GM12878 (cell line): Measurements from ENCODE around the gene PDE11A. TPM values are rescaled to one million over a fixed set of nuclear protein-coding genes. Genes with fewer than 3 reads are reported as not detected.

Experiments used
- ATAC-seq: fragments of 200-7000 bp; cut with Tn5 transposase; 3 replicates; pipeline ENCODE4 v1.9.1; 2020; ENCODE audit warnings: mild to moderate bottlenecking, moderate library complexity
- BruUV-seq: library from RNA; stranded (reverse); fragments of 400-500 nt; replicated peaks from 2 replicates; lab custom pipeline; 2021; lab: Mats Ljungman, UMichigan
- CTCF ChIA-PET: fragments of 300-600 bp; sonication (Branson Sonifier 250); formaldehyde crosslinking; extraction: SDS; loops from one replicate; lab custom pipeline; 2021; ENCODE audit warnings: inconsistent platforms; lab: Yijun Ruan, JAX
- POLR2A ChIA-PET: fragments of 350-600 bp; formaldehyde crosslinking; extraction: SDS; loops from one replicate; lab custom pipeline; 2021; ENCODE audit warnings: inconsistent platforms; lab: Charles Lee
- RAD21 ChIA-PET: fragments of 300-600 bp; sonication (Branson Sonifier 250); formaldehyde crosslinking; loops from one replicate; lab custom pipeline; 2023; ENCODE audit warnings: antibody characterized with exemption; ENCODE audit not compliant: unreplicated experiment; lab: Charles Lee
- SMC1A ChIA-PET: fragments of 300-600 bp; sonication (Branson Sonifier 250); formaldehyde crosslinking; loops from one replicate; lab custom pipeline; 2023; ENCODE audit not compliant: unreplicated experiment, uncharacterized antibody; lab: Charles Lee
- DNase-seq: peaks from one replicate; pipeline ENCODE4 v3.0.0-alpha.2; 2011; ENCODE audit warnings: low read depth, low spot score
- FAIRE-seq: peaks from 3 replicates; lab custom pipeline; 2011; peaks lifted over from hg19 to GRCh38; lab: Jason Lieb, UNC
- H2AFZ ChIP-seq: 2 replicates; pipeline ENCODE4 v1.6.0; 2011; ENCODE audit warnings: low read depth, low read length, control low read depth; ENCODE audit not compliant: control insufficient read depth
- H3K27ac ChIP-seq: 2 replicates; pipeline ENCODE4 v1.5.1; 2011; ENCODE audit warnings: control low read depth; ENCODE audit not compliant: control insufficient read depth, insufficient read depth
- H3K27me3 ChIP-seq, 2 experiments: replicated peaks in 1 of 2; 2 replicates each; pipeline versions ENCODE4 v1.6.0 to v1.6.1; 2011; ENCODE audit warnings: low read length in 1 of 2; ENCODE audit not compliant: control insufficient read depth in 2 of 2, insufficient read depth in 2 of 2
- H3K36me3 ChIP-seq, 2 experiments: 2 replicates each; pipeline ENCODE4 v1.5.1; 2011; ENCODE audit warnings: low read length in 1 of 2; ENCODE audit not compliant: control insufficient read depth in 2 of 2, insufficient read depth in 2 of 2
- H3K4me1 ChIP-seq: 2 replicates; pipeline ENCODE4 v1.6.1; 2011; ENCODE audit warnings: mild to moderate bottlenecking, low read length, moderate library complexity, mixed read lengths; ENCODE audit not compliant: control insufficient read depth, insufficient read depth
- H3K4me2 ChIP-seq: 2 replicates; pipeline ENCODE4 v1.6.0; 2011; ENCODE audit warnings: control low read depth; ENCODE audit not compliant: control insufficient read depth, insufficient read depth
- H3K4me3 ChIP-seq: fragments of 200-600 bp; sonication (generic); 2 replicates; pipeline ENCODE4 v1.5.1; 2016
- H3K79me2 ChIP-seq: 2 replicates; pipeline ENCODE4 v1.6.0; 2011; ENCODE audit warnings: low read length; ENCODE audit not compliant: control insufficient read depth, insufficient read depth
- H3K9ac ChIP-seq: 2 replicates; pipeline ENCODE4 v1.8.0; 2011; ENCODE audit warnings: low read length, control low read depth, mixed read lengths; ENCODE audit not compliant: control insufficient read depth, insufficient read depth
- H3K9me3 ChIP-seq: replicated peaks from 3 replicates; pipeline ENCODE4 v1.5.1; 2011; ENCODE audit warnings: mild to moderate bottlenecking, low read length; ENCODE audit not compliant: control insufficient read depth, insufficient read depth
- H4K20me1 ChIP-seq: 2 replicates; pipeline ENCODE4 v1.6.0; 2011; ENCODE audit not compliant: control insufficient read depth, insufficient read depth
- BRCA1 ChIP-seq: IDR thresholded peaks from 2 replicates; pipeline ENCODE4 v1.6.1; 2011; ENCODE audit warnings: low read depth, low read length, improper control_type of control experiment
- JUND ChIP-seq: IDR thresholded peaks from 2 replicates; pipeline ENCODE4 v1.6.1; 2012; ENCODE audit warnings: low read depth, mild to moderate bottlenecking, low read length, improper control_type of control experiment, moderate library complexity
- MEF2A ChIP-seq: IDR thresholded peaks from 2 replicates; pipeline ENCODE4 v1.6.1; 2011; ENCODE audit warnings: low read depth, mild to moderate bottlenecking, low read length, moderate library complexity; ENCODE audit not compliant: insufficient read depth
- NR2C2 ChIP-seq: IDR thresholded peaks from 2 replicates; pipeline ENCODE4 v1.6.1; 2011; ENCODE audit warnings: borderline replicate concordance, low read depth; ENCODE audit not compliant: control insufficient read depth, insufficient read length
- NR2F1 ChIP-seq: fragments of 450-650 bp; conservative IDR thresholded peaks from 2 replicates; pipeline ENCODE4 v1.6.1; 2017; ENCODE audit warnings: mild to moderate bottlenecking
- POLR2AphosphoS5 ChIP-seq: IDR thresholded peaks from 2 replicates; pipeline ENCODE4 v1.6.1; 2011; ENCODE audit warnings: mild to moderate bottlenecking, low read length, inconsistent platforms
- RCOR1 ChIP-seq: conservative IDR thresholded peaks from 2 replicates; pipeline ENCODE4 v1.6.1; 2012; ENCODE audit warnings: low read depth, low read length, improper control_type of control experiment
- WGBS: methylation state at CpG from one replicate; pipeline ENCODE4 v1.1.6; 2016; ENCODE audit warnings: low lambda C conversion rate; ENCODE audit not compliant: insufficient replicate concordance, insufficient coverage; ENCODE audit errors: missing lambda C conversion rate; 5-methylcytosine and 5-hydroxymethylcytosine counted together
- in situ Hi-C: fragments of 300-500 bp; cut with MboI; formaldehyde crosslinking; loops from 9 replicates; pipeline ENCODE4 v1.14.3; 2018; ENCODE audit warnings: mixed read lengths
- intact Hi-C: fragments of 100-400 bp; cut with micrococcal nuclease; formaldehyde crosslinking; loops from one replicate; pipeline ENCODE4 v1.14.2; 2022; ENCODE audit not compliant: unreplicated experiment
- polyA plus RNA-seq, 11 experiments: library from polyadenylated mRNA; depleted of rRNA in 4 of 11; unstranded in 6 of 11; stranded (reverse) in 5 of 11; fragments of >200 nt; fragmentation: Nextera tagmentation in 4 of 11; fragmentation: Illumina TruSeq in 1 of 11; extraction: Ambion mirVana in 4 of 11; extraction: Trizol in 1 of 11; gene quantifications; 1 replicate in 1 of 11; 2 replicates in 10 of 11; pipeline versions ENCODE4 v1.2.1 to v1.2.3, GENCODE V29; 2011 to 2016; ENCODE audit warnings: inconsistent platforms in 2 of 11, missing spikeins in 2 of 11, low read depth in 1 of 11
- total RNA-seq, 4 experiments: library from RNA; depleted of rRNA in 3 of 4; stranded (reverse); fragments of >200 nt in 3 of 4; fragmentation: Illumina TruSeq in 1 of 4; extraction: Trizol in 1 of 4; gene quantifications; 2 replicates each; pipeline versions ENCODE4 v1.2.1 to v1.2.3, GENCODE V29; 2013 to 2021
- TF ChIP-seq, protein P1 (sequence below): fragments of 450-650 bp; IDR thresholded peaks from 2 replicates; pipeline ENCODE4 v1.6.1; 2017; ENCODE audit warnings: borderline replicate concordance
- TF ChIP-seq, protein P2 (sequence below): fragments of 150-350 bp; IDR thresholded peaks from 2 replicates; pipeline ENCODE4 v1.6.1; 2016; ENCODE audit warnings: low read depth, low read length

Gene PDE11A
- total and polyA plus RNA-seq, 10 of the 15 experiments (the other 5 are each of a cell fraction or from before 2014, with no cell fraction given) = 0.01 to 0.17 (median 0.06) TPM; not detected in 5

DNA sequence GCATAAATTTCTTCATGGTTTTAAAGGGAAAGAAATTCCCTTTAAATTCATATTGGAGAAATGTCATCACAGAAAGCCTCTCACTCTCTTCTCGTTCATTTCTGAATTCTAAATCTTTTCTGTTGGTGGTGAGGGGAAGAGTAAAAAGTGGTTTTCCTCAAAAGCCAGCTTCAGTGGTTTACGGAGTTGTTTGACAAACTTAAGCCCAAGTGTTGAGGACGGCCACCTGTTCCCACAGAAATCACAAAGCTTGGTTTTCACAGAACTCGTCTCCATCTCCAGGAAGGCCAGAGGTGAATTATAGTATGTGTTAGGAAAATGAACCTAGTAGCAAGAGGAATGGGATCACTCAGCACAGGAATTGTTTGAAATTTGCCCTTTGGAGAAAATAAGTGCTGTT, 316.2 kb downstream of the PDE11A start:
- in situ Hi-C loops = no loop called here
- no peak overlapping the region for H2AFZ ChIP-seq
- FAIRE-seq = no peak

More for the DNA sequence above, 316.2 kb downstream of the PDE11A start:
- no peak for TF ChIP-seq JUND
- no peak for TF ChIP-seq POLR2AphosphoS5
- no peak for TF ChIP-seq BRCA1
- no peak for TF ChIP-seq RCOR1
- TF ChIP-seq, protein P1, sequence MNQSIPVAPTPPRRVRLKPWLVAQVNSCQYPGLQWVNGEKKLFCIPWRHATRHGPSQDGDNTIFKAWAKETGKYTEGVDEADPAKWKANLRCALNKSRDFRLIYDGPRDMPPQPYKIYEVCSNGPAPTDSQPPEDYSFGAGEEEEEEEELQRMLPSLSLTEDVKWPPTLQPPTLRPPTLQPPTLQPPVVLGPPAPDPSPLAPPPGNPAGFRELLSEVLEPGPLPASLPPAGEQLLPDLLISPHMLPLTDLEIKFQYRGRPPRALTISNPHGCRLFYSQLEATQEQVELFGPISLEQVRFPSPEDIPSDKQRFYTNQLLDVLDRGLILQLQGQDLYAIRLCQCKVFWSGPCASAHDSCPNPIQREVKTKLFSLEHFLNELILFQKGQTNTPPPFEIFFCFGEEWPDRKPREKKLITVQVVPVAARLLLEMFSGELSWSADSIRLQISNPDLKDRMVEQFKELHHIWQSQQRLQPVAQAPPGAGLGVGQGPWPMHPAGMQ = no peak
- no peak for TF ChIP-seq NR2C2
- TF ChIP-seq, protein P2, sequence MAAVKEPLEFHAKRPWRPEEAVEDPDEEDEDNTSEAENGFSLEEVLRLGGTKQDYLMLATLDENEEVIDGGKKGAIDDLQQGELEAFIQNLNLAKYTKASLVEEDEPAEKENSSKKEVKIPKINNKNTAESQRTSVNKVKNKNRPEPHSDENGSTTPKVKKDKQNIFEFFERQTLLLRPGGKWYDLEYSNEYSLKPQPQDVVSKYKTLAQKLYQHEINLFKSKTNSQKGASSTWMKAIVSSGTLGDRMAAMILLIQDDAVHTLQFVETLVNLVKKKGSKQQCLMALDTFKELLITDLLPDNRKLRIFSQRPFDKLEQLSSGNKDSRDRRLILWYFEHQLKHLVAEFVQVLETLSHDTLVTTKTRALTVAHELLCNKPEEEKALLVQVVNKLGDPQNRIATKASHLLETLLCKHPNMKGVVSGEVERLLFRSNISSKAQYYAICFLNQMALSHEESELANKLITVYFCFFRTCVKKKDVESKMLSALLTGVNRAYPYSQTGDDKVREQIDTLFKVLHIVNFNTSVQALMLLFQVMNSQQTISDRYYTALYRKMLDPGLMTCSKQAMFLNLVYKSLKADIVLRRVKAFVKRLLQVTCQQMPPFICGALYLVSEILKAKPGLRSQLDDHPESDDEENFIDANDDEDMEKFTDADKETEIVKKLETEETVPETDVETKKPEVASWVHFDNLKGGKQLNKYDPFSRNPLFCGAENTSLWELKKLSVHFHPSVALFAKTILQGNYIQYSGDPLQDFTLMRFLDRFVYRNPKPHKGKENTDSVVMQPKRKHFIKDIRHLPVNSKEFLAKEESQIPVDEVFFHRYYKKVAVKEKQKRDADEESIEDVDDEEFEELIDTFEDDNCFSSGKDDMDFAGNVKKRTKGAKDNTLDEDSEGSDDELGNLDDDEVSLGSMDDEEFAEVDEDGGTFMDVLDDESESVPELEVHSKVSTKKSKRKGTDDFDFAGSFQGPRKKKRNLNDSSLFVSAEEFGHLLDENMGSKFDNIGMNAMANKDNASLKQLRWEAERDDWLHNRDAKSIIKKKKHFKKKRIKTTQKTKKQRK = no peak
- no peak for TF ChIP-seq MEF2A
- TF ChIP-seq NR2F1 = no peak
- Histone ChIP-seq H3K36me3 (no peaks in the 10 kb centered on the region), H3K4me2 (no peak overlapping the region), H4K20me1 (no peaks in the 10 kb centered on the region), H3K27ac (no peak overlapping the region), H3K4me1 (no peaks in the 10 kb centered on the region), H3K27me3 (no peaks in the 10 kb centered on the region; a peak in 2 of 4 replicates), H3K79me2 (no peaks in the 10 kb centered on the region), H3K4me3 (no peak overlapping the region), H3K9me3 (no peaks in the 10 kb centered on the region), H3K9ac (no peak overlapping the region)
- SMC1A ChIA-PET = no interaction called here
- CTCF ChIA-PET = interaction anchor here (0.9 kb wide), 1 partner anchor 22 kb away, joined by 3 read pairs; no protein-coding TSS in a partner anchor
- no TSS peak for BruUV-seq
- intact Hi-C loops = no loop called here
- 21% methylated on average over 4 of the region's 4 CpGs for WGBS
- ATAC-seq (no peak), DNase-seq (no peak)
- POLR2A ChIA-PET = no interaction called here
- RAD21 ChIA-PET = no interaction called here
